NCI-H526 (cell line): ENCODE data around the gene PAX5.
A peak's percentile ranks its signal among the peaks of the same experiment; 100 is the strongest.

Experiments used
- DNase-seq, 2 experiments: peaks; one replicate each; lab custom pipeline; 2025; lab: John Stamatoyannopoulos, UW

The PAX5 gene

DNA sequence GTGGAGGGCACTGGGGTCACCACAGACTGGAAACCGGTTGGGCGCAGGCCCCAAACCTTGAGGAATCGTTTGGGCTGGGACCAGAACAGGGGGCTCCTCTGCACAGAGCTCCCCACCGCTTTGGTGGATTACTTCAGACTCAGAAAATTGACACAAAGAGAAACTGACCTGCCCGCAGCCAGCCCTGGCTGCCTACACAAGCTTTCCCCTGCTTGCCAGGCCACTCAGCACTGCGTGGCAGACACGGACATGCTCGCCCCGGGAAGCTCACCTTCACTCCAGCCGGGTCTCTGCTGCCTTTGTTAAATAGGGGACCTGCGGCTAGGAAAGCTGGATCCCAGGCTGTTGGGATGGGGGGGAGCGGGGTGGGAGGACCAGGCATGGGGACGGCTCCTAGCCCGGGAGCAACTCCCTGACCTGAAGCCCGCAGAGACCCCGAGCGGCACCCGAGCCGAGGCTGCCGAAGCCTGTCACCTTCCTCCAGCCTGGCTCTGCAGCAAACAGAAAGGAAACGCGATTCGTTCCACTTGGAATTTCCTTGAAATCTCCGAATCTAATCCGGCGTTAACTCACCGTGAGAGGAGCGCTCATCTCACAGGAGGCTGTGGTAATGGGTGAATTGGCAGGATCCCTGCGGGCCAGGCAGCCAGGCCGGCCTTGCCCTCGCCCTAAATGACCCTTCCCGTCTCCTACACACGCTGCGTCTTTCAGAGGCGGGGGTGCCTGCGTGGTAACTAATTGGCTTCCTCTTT is 8.8 kb downstream of the PAX5 start:
- peak in 1 of 2 experiments; percentile 57 for DNase-seq

GRCh38 chr9:37017546-37017945 is 16.5 kb downstream of the PAX5 start:
- DNase-seq: no peak

GRCh38 chr9:37011530-37011929 is 22.5 kb downstream of the PAX5 start:
- no peak for DNase-seq

GRCh38 chr9:37010976-37011375 is 23.1 kb downstream of the PAX5 start:
- no peak for DNase-seq

- no peak for DNase-seq
Observed at GRCh38 chr9:37010180-37010579, 23.9 kb downstream of the PAX5 start.

GRCh38 chr9:37007295-37007694 is 26.8 kb downstream of the PAX5 start:
- DNase-seq: no peak

DNA sequence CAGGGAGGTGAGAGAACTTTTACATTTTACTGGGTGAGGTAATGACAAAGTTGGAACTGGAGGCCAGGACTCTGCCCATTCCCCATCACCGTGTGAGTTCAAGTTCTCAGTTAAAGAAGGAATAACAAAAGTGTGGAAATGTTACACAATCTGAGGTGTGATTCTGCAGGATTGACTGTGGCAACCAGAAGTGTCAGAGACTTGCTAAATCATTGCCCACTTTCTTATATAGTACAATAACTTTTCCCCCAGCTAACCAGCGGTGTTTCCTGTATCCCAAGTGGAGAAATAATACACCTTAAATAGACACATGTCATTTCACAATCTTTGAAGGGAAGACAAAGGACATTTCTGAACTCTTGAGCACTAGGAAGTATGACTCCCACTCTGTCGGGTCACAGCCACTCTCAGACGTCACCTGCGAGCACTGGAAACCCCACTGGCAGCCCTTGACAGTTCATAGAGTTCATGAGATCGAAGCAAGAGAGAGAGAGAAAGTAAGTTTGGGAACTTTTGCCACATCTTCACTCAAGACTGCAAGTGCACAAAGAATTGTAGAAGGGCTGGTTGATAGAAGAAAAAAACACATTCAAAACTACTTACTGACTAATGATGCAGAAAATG is 28.4 kb downstream of the PAX5 start:
- no peak for DNase-seq

GRCh38 chr9:37004424-37004935 is 29.6 kb downstream of the PAX5 start:
- DNase-seq: no peak

GRCh38 chr9:37002413-37003217 is 31.5 kb downstream of the PAX5 start:
- DNase-seq: no peak

DNA sequence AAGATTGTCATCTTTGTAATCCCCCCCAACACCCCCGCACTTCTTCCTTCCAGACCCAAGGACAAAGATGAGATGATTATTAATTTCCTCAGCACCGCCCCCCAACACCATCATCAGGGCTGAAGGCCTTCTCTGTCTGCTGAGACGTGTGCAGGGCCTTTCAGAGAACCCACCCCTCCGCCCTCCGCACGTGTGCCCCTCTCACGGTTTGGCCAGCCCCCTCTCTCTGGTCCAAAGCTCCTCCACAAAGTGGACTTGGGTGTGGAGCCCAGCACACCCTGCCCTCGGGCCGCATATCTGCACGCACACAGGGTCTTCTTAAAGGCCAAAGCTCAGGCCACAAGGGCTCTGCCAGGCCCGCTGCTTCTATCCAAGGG is 32.0 kb downstream of the PAX5 start:
- DNase-seq: no peak

- no peak for DNase-seq
Observed at GRCh38 chr9:37001459-37001858, 32.6 kb downstream of the PAX5 start.

- no peak for DNase-seq
Observed at GRCh38 chr9:36999728-37000333, 34.2 kb downstream of the PAX5 start.

GRCh38 chr9:36997414-36997813 is 36.7 kb downstream of the PAX5 start:
- no peak for DNase-seq

- no peak for DNase-seq
Observed at GRCh38 chr9:36996706-36997086, 37.4 kb downstream of the PAX5 start.

DNA sequence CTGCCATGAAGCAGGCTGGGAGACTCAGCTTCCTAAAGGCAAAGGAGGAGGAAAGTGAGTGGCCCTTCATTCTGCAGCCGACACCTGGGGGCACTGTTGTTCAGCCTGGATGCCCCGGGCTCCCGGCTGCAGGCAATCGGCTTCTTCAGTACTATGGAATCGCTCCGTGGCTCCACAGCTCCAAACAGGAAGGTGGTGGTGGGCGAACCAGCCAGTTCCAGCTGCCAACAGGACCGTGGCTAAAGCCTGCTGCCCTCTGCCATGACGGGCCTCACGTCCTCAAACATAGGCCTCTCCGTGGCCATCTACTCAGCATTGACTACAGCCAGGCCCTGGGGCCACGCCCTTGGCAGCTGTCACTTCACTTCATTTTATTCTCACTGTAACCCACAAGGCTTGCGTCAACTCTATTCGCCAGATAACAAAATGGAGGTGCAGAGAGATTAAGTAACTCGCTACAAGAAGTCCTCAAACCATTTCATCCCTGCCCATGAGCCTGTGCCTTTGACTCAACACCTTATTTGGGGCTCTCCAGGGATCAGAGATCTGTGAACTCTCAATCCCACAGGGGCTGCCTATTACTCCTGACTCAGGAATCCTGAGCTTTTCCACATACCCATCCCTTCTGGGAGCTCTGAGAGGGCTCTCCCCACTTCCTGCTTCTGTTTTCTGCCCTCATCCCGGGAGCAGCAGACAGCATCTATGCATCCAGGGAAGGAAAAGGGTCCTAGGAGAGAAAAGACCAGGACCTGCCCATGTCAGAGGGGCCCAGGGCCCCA is 38.0 kb downstream of the PAX5 start:
- peak; percentile 21 to 69 for DNase-seq

GRCh38 chr9:36993933-36994764 is 39.9 kb downstream of the PAX5 start:
- DNase-seq: no peak

GRCh38 chr9:36992501-36993316 is 41.4 kb downstream of the PAX5 start:
- no peak for DNase-seq

- DNase-seq: peak in 1 of 2 experiments; percentile 34
Observed at GRCh38 chr9:36991516-36992134, 42.4 kb downstream of the PAX5 start.

- DNase-seq: no peak
Observed at GRCh38 chr9:36988848-36989247, 45.2 kb downstream of the PAX5 start.
